Chondrocyte (in vitro differentiated cells): Measurements from ENCODE around the gene SFRP5. TPM values are rescaled to one million over a fixed set of nuclear protein-coding genes. Genes with fewer than 3 reads are reported as not detected.
A peak's percentile ranks its signal among the peaks of the same experiment; 100 is the strongest.

Experiments used
- DNase-seq: peaks from one replicate; pipeline ENCODE4 v3.0.0; 2021; ENCODE audit warnings: mixed read lengths, low spot score
- H3K27ac Mint-ChIP-seq: one replicate; pipeline ENCODE4 v1.8.0; 2021; ENCODE audit warnings: mild to moderate bottlenecking, moderate library complexity, mixed read lengths; ENCODE audit not compliant: unreplicated experiment
- H3K27me3 Mint-ChIP-seq: 2 replicates; pipeline ENCODE4 v1.8.0; 2021; ENCODE audit warnings: low read depth, mixed read lengths
- H3K36me3 Mint-ChIP-seq: 2 replicates; pipeline ENCODE4 v1.8.0; 2021; ENCODE audit warnings: low read depth, mixed read lengths
- H3K4me1 Mint-ChIP-seq: 2 replicates; pipeline ENCODE4 v1.8.0; 2021; ENCODE audit warnings: low read depth, mild to moderate bottlenecking, mixed read lengths
- H3K4me3 Mint-ChIP-seq: one replicate; pipeline ENCODE4 v1.8.0; 2021; ENCODE audit warnings: mild to moderate bottlenecking, moderate library complexity, mixed read lengths; ENCODE audit not compliant: unreplicated experiment
- H3K9me3 Mint-ChIP-seq: 2 replicates; pipeline ENCODE4 v1.8.0; 2021; ENCODE audit warnings: low read depth, mixed read lengths
- total RNA-seq: library from RNA; stranded (reverse); gene quantifications from 3 replicates; pipeline ENCODE4 v1.2.1, GENCODE V29; 2021
- TF ChIP-seq, protein P1 (sequence below): fragments of 200-600 bp; sonication (generic); IDR thresholded peaks from 2 replicates; pipeline ENCODE4 v1.5.0; 2021; ENCODE audit warnings: antibody characterized with exemption, mild to moderate bottlenecking, moderate library complexity

Gene SFRP5
- total RNA-seq, 1 donor from 2014 or later: 0.35 TPM

DNA sequence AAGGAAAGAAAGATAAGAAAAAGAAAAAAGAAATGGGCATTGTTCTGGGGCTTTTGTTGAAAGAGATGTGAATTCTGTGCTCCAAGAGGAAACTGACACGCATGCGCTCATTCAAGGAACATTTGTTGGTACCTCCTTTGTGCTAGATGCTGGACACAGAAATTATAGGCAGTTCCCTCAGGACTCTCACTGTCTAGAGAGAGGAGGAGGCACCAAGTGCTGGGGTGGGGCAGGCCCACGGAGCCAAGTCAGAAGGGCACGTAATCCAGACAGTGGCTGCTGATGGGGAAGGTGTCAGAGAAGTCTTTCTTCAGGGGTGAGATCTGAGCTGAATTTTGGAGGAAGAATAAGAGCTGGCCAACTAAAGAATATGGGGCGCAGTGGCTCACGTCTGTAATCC, 37.8 kb downstream of the SFRP5 start:
- Mint-ChIP-seq H3K4me1 (peaks cover 24% of the 10 kb centered on the region), H3K27ac (no peak overlapping the region), H3K4me3 (no peak overlapping the region), H3K36me3 (peaks cover 2% of the 10 kb centered on the region), H3K27me3 (no peaks in the 10 kb centered on the region), H3K9me3 (no peaks in the 10 kb centered on the region)
- no peak for DNase-seq
- TF ChIP-seq, protein P1, sequence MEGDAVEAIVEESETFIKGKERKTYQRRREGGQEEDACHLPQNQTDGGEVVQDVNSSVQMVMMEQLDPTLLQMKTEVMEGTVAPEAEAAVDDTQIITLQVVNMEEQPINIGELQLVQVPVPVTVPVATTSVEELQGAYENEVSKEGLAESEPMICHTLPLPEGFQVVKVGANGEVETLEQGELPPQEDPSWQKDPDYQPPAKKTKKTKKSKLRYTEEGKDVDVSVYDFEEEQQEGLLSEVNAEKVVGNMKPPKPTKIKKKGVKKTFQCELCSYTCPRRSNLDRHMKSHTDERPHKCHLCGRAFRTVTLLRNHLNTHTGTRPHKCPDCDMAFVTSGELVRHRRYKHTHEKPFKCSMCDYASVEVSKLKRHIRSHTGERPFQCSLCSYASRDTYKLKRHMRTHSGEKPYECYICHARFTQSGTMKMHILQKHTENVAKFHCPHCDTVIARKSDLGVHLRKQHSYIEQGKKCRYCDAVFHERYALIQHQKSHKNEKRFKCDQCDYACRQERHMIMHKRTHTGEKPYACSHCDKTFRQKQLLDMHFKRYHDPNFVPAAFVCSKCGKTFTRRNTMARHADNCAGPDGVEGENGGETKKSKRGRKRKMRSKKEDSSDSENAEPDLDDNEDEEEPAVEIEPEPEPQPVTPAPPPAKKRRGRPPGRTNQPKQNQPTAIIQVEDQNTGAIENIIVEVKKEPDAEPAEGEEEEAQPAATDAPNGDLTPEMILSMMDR: no peak

DNA sequence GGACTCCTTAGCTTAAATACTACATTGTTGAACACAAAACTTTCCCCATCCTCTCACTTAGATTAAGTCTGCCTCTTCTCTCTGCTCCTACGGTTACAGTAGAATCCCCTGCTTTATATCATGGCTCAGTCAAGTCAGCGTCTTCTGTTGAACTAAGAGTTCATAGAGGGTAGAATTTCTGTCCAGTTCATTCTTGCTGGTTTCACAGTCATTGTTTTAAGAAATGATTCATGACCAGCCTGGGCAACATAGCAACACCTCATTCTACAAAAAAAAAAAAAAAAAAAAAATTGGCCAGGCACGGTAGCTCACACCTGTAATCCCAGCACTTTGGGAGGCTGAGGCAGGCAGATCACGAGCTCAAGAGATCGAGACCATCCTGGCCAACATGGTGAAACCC, 38.5 kb downstream of the SFRP5 start:
- no peaks in the 10 kb centered on the region for H3K9me3 Mint-ChIP-seq
- peaks cover 20% of the 10 kb centered on the region for H3K4me1 Mint-ChIP-seq
- no peak overlapping the region for H3K4me3 Mint-ChIP-seq
- H3K27me3 Mint-ChIP-seq: no peaks in the 10 kb centered on the region
- TF ChIP-seq, protein P1: no peak
- DNase-seq: no peak
- peaks cover 2% of the 10 kb centered on the region for H3K36me3 Mint-ChIP-seq
- H3K27ac Mint-ChIP-seq: no peak overlapping the region

DNA sequence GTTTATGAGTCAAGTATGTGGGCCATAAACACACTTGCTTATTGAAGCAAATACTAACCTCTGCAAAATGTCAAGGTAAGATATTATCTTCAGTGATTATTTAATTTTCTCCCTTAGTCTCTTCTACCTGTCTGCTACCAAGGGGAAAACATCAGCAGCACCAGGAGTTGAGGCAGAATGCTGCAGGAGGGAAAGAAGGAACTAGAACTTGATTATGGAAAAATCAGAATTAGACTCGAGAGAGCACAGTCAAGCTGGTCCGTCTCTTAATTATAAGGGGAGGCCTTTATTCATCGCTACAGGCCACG, 39.8 kb downstream of the SFRP5 start:
- H3K4me3 Mint-ChIP-seq: no peak overlapping the region
- H3K36me3 Mint-ChIP-seq: peaks cover 2% of the 10 kb centered on the region
- H3K27me3 Mint-ChIP-seq: no peaks in the 10 kb centered on the region
- TF ChIP-seq, protein P1: peak; percentile 19
- no peaks in the 10 kb centered on the region for H3K9me3 Mint-ChIP-seq
- no peak for DNase-seq
- peaks cover 13% of the 10 kb centered on the region for H3K4me1 Mint-ChIP-seq
- H3K27ac Mint-ChIP-seq: no peak overlapping the region

DNA sequence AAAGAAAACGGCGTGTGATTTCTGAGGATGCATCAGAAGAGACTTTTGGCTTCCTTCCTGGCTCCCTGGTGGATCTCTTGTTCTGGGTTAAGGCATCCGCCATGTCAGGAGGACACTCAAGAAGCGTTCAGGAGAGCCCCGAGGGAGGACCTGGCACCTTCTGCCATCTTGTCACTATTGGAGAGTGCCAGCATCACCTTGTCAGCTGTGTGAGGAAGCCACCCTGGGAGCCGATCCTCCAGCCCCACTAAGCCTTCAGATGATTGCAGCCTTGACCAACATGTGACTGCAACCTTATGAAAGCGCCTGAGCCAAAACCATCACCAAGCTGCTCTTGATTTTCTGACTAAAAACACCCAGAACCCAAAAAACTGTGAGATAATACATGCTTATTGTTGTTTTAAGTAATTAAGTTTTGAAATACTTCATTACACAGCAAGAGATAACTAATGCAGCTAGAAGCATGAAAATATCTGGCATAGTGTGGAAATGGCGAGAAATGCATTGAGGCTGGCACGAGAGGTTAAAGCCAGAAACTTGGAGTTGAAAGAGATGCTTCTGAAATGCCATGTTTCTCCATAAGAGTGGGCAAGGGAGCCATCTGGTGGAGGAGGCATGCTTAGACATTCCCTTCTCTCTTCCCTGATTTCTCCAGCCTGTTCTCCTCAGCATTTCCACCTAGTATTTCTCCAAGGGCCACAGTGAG, 40.3 kb downstream of the SFRP5 start:
- peak; percentile 42 for DNase-seq
- TF ChIP-seq, protein P1: peak; percentile 90
- no peaks in the 10 kb centered on the region for H3K27me3 Mint-ChIP-seq
- H3K27ac Mint-ChIP-seq: peak overlapping the region; percentile 29
- H3K4me3 Mint-ChIP-seq: no peak overlapping the region
- H3K36me3 Mint-ChIP-seq: peaks cover 2% of the 10 kb centered on the region
- peaks cover 13% of the 10 kb centered on the region for H3K4me1 Mint-ChIP-seq
- no peaks in the 10 kb centered on the region for H3K9me3 Mint-ChIP-seq

DNA sequence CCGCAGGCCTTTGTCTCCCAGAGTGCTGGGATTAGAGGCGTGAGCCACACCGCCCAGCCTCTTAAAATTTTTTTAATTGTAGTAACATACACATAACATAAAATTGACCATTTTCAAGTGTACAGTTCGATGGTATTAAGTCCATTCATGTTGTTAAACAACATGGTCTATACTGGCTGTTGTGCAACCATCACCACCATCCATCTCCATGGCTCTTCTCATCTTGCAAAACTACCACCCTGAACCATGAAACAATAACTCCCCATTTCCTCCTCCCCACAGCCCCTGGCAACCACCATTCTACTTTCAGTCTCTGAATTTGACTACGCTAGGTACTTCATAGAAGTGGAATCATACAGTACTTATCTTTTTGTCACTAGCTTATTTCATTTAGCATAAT, 42.8 kb downstream of the SFRP5 start:
- H3K9me3 Mint-ChIP-seq: no peaks in the 10 kb centered on the region
- no peaks in the 10 kb centered on the region for H3K27me3 Mint-ChIP-seq
- TF ChIP-seq, protein P1: no peak
- peaks cover 21% of the 10 kb centered on the region for H3K4me1 Mint-ChIP-seq
- peaks cover 2% of the 10 kb centered on the region for H3K36me3 Mint-ChIP-seq
- no peak overlapping the region for H3K4me3 Mint-ChIP-seq
- H3K27ac Mint-ChIP-seq: no peak overlapping the region
- DNase-seq: no peak
